Dermis lymphatic vessel endothelial cell (primary cell): ENCODE measurements around the gene UNC13D. TPM values are rescaled to one million over a fixed set of nuclear protein-coding genes. Genes with fewer than 3 reads are reported as not detected.

Experiments used
- total RNA-seq: library from RNA; depleted of rRNA; stranded (reverse); fragments of >200 nt; gene quantifications from 2 replicates; pipeline ENCODE4 v1.2.1, GENCODE V29; 2014

Gene UNC13D
- 2.5 and 7.9 TPM in 2 replicates for total RNA-seq

DNA sequence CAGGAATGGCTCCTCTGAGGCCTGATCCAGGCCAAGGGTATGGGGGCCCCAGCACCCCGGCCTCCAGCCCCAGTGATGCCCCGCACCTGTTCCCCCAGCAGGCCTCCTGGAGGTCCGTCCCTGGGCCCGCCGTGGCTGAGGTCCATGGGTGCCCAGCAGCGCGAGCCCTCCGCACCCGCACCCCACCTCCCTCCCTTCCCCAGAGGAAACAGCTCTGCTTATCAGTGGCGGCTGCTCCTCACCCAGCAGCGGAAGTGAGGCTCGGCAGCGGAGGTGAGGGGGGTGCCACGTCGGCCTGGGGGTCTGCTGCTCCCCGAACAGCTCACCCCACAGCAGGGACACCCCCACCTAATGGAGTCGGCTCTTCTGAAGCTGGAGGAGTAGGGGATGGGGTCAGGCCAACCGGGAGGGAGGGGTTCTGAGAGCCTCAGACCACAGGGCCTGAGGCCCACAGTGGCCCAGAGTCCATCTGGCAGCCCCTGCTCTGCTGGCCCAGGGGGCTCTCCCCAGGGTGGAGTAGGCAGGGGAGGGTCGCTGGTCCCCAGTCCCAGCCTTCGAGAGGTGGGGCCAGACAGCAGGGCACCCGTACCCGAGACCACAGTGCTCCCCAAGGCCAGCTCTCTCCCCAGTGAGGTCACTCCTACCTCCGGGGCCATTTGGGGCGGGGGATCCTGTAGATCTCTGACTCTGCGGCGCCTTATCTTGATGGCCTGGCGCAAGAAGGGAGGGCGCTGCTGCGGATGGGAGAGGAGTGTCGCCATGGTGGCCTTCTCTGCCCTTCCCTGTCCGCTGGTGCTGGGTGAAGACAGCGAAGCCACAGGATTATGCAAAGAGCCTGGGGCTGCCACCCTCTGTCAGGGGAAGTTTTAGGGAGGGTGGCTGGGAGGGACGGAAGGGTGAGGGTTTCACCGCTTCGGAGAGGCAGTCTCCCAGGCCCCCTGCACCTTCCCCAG, at the start of gene UNC13D:
Gene UNC13D (minus strand): TSS at position 828 of the 953 bp plus-strand sequence. CDS start 67 bp downstream, at position 761.

DNA sequence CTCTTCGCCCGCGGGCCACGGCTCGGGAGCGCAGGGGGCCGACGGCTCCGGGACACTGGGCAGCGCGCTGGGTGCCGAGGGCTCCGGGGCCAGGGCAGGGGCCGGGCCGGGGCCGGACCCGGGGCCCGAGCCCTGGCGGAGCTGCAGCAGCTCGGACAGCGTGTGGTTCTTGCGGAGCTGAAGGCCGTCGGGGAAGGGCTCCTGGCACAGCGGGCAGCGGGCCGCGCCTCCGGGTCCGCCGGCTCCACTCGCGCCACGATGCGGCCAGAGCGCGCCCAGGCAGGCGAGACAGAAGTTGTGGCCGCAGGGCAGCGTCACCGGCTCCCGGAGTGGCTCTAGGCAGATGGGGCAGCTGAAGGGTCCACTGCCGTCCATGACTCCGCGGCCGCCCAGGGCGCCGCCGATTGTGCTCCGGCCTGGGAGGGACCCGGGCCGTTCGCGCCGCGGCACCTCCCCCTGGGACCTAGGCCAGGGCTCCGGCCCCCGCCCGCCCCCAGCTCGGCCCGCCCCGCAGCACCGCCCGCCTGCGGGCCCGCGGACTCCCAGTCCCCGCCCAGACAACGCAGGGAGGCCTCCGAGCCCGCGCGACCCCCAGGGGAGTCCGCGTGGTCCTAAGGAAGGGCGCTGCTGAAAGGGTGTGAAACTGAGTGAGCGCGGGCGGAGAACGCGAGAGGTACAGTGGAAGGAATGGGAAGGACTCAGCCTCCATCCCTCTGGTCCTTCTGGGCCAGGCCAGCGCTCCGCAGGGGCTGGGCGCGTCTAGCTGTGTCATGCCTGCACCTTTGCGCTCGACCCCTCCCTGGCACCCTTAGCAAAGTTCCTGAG, 34.2 kb upstream of the UNC13D start, which contains the start of gene TRIM47:
Gene TRIM47 (minus strand): TSS at position 408 of the 825 bp plus-strand sequence. CDS start 33 bp downstream, at position 375.

GRCh38 chr17:75855310-75856061, 11.3 kb upstream of the UNC13D start, which contains the start of gene WBP2:
Gene WBP2 (minus strand): TSS chr17:75855335. CDS start chr17:75855297, 38 bp downstream.

GRCh38 chr17:75784473-75785015, 59.7 kb downstream of the UNC13D start, which contains the start of gene UNK:
Gene UNK (plus strand): TSS chr17:75784806. CDS start chr17:75784881, 75 bp downstream.

Other genes with a start within 250 kb of the UNC13D start
- 0.09 and 0.11 TPM in 2 replicates for gene SMIM5, start 211.0 kb downstream of the UNC13D start, total RNA-seq
- 11.0 and 11.2 TPM in 2 replicates for gene RECQL5, start 177.2 kb downstream of the UNC13D start, total RNA-seq
- gene SAP30BP, start 177.1 kb downstream of the UNC13D start, total RNA-seq: 41.2 and 49.5 TPM in 2 replicates
- gene ITGB4, start 122.9 kb downstream of the UNC13D start, total RNA-seq: 25.7 and 65.7 TPM in 2 replicates
- 76.1 and 88.5 TPM in 2 replicates for gene GALK1, start 79.2 kb downstream of the UNC13D start, total RNA-seq
- gene UNK, start 59.6 kb downstream of the UNC13D start, total RNA-seq: 7.3 and 11.2 TPM in 2 replicates
- 23.1 and 37.1 TPM in 2 replicates for gene WBP2, start 10.9 kb upstream of the UNC13D start, total RNA-seq
- 37.6 and 61.4 TPM in 2 replicates for gene TRIM47, start 34.2 kb upstream of the UNC13D start, total RNA-seq
- gene TRIM65, start 52.5 kb upstream of the UNC13D start, total RNA-seq: 19.3 and 24.2 TPM in 2 replicates
- gene MRPL38, start 60.5 kb upstream of the UNC13D start, total RNA-seq: 26.8 and 28.9 TPM in 2 replicates
- gene FBF1, start 96.6 kb upstream of the UNC13D start, total RNA-seq: 2.6 and 2.9 TPM in 2 replicates
- gene ACOX1, start 134.8 kb upstream of the UNC13D start, total RNA-seq: 43.6 and 43.8 TPM in 2 replicates
- gene TEN1, start 134.8 kb upstream of the UNC13D start, total RNA-seq: 26.5 and 30.8 TPM in 2 replicates
- 0.65 and 0.95 TPM in 2 replicates for gene CDK3, start 156.5 kb upstream of the UNC13D start, total RNA-seq
- gene EVPL, start 182.9 kb upstream of the UNC13D start, total RNA-seq: not detected in 2 replicates
- 27.1 and 27.3 TPM in 2 replicates for gene SRP68, start 228.1 kb upstream of the UNC13D start, total RNA-seq
- 0.09 and 0.11 TPM in 2 replicates for gene GALR2, start 230.4 kb upstream of the UNC13D start, total RNA-seq
- not detected in 2 replicates for gene ZACN, start 234.8 kb upstream of the UNC13D start, total RNA-seq